ENCODE data around the gene UGP2. TPM values are rescaled to one million over a fixed set of nuclear protein-coding genes. Genes with fewer than 3 reads are reported as not detected.
A peak's percentile ranks its signal among the peaks of the same experiment; 100 is the strongest.
"Not testable (repeated sequence)": the region's sequence is repeated elsewhere in the genome, so short reads cannot be mapped to it uniquely, and the experiment has no call there.

Gene UGP2
- total RNA-seq, 6 donors from 2014 or later, result 99.3 to 162 (median 115) TPM

DNA sequence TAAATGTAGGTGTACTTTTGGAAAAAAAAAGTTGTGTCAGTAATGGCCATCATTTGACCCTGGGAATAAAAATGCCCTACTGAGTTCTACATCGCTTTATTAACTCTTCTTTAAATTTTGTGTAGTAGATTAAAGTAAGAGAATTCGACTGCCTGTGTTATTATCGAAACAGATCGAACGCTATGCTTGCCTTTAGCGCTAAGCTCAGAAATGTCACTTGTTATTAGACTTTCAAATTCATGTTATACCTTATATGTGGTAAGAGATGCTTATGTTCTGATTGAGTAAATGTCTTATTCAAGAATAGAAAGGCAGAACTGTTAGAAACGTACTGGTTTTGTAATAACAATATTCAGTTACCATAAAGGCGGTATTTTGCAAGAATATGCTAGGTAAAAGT, 1.4 kb downstream of the UGP2 start:
- no peaks in the 10 kb centered on the region for H3K9me3 ChIP-seq
- H3K27me3 ChIP-seq, result no peaks in the 10 kb centered on the region
- 70 to 74% methylated on average over 8 of the region's 8 CpGs for WGBS, 2 donors
- TF ChIP-seq, protein P1, sequence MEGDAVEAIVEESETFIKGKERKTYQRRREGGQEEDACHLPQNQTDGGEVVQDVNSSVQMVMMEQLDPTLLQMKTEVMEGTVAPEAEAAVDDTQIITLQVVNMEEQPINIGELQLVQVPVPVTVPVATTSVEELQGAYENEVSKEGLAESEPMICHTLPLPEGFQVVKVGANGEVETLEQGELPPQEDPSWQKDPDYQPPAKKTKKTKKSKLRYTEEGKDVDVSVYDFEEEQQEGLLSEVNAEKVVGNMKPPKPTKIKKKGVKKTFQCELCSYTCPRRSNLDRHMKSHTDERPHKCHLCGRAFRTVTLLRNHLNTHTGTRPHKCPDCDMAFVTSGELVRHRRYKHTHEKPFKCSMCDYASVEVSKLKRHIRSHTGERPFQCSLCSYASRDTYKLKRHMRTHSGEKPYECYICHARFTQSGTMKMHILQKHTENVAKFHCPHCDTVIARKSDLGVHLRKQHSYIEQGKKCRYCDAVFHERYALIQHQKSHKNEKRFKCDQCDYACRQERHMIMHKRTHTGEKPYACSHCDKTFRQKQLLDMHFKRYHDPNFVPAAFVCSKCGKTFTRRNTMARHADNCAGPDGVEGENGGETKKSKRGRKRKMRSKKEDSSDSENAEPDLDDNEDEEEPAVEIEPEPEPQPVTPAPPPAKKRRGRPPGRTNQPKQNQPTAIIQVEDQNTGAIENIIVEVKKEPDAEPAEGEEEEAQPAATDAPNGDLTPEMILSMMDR (IDR thresholded peaks at IDR 0.05), result no peak
- no peak for TF ChIP-seq EP300 (IDR thresholded peaks at IDR 0.05)
- TF ChIP-seq POLR2A (IDR thresholded peaks at IDR 0.05), result no peak
- TF ChIP-seq POLR2AphosphoS5 (IDR thresholded peaks at IDR 0.05), result no peak
- H3K27ac ChIP-seq, result peak overlapping the region; percentile 97 to 100 (median 98)
- H3K4me3 ChIP-seq, result peak overlapping the region; percentile 66 to 89 (median 80)
- ATAC-seq (ENCODE audit: low FRiP score in 2 of 2), result no peak
- peaks cover 30 to 44% (median 42%) of the 10 kb centered on the region in 4 donors for H3K4me1 ChIP-seq
- no peak for DNase-seq
- no peaks in the 10 kb centered on the region for H3K36me3 ChIP-seq

DNA sequence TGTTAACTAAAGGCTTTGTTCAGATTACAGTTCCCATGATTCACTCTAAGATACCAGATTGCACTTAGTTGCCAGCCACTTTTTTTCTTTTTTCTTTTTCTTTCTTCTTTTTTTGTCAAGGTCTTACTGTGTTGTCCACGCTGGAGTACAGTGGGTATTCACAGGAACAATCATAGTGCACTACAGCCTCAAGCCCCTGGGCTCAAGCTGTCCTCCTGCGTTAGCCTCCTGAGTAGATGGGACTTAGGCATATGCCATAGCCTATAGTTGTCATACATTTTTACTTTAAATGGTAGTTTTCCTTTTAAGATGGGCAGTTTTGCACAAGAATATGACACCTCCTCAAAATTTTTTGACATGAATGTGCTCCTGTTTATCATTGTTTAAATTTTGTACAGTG, 2.1 kb downstream of the UGP2 start:
- WGBS, 2 donors, result 83 to 97% methylated on average over 2 of the region's 2 CpGs
- Histone ChIP-seq H3K27me3 (no peaks in the 10 kb centered on the region), H3K27ac (peak overlapping the region in 1 of 4 donors; percentile 12), H3K9me3 (no peaks in the 10 kb centered on the region), H3K4me1 (peaks cover 35 to 47% (median 46%) of the 10 kb centered on the region in 4 donors), H3K4me3 (peak overlapping the region in 1 of 4 donors; percentile 66), H3K36me3 (no peaks in the 10 kb centered on the region)
- ATAC-seq (ENCODE audit: low FRiP score in 2 of 2) (no peak), DNase-seq (no peak)
- TF ChIP-seq POLR2AphosphoS5 (IDR thresholded peaks at IDR 0.05) (no peak), POLR2A (IDR thresholded peaks at IDR 0.05) (no peak), EP300 (IDR thresholded peaks at IDR 0.05) (no peak)
- TF ChIP-seq, protein P1 (IDR thresholded peaks at IDR 0.05), result no peak

DNA sequence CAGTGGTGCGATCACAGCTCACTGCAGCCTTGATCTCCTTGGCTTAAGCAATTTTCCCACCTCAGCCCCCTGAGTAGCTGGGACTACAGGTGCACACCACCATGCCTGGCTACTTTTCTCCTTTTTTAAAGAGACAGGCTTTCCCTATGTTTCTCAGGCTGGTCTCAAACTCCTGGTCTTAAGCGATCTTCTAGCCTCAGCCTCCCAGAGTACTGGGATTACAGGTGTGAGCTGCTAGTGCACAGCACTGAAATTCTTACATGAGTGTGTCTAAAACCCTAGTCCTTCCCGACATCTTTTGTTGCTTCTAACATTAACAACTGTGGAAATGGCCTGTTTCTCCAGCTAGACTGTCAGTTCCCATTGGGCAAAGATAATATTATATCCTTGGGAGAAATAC, 2.9 kb downstream of the UGP2 start:
- no peak overlapping the region for H3K27ac ChIP-seq

DNA sequence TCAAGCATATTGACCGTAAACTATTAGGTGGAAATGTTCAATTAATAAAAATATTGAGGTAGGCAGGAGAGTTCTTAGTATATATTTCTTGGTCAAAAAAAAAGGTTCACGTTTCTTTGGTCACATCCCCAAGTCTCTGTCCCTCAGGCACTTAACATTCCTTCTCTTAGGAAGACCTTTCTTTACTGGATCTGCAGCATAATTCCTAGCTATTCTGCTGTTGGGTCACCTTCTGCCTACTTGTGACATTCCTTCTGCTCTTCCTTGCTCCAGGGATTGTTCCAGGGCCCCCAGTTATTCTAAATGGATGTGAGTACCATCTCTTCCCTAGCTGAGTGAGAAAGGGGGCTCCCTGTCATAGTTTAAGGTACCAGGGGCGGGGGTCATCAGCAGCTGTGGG, 4.2 kb downstream of the UGP2 start:
- 88 to 91% methylated on average over 3 of the region's 3 CpGs for WGBS, 2 donors
- Histone ChIP-seq H3K36me3 (no peaks in the 10 kb centered on the region), H3K4me3 (no peak overlapping the region), H3K27me3 (no peaks in the 10 kb centered on the region), H3K4me1 (peaks cover 40 to 62% (median 47%) of the 10 kb centered on the region in 4 donors), H3K27ac (peak overlapping the region in 2 of 4 donors; percentile 10 to 59), H3K9me3 (no peaks in the 10 kb centered on the region)
- DNase-seq (no peak), ATAC-seq (ENCODE audit: low FRiP score in 2 of 2) (no peak)
- no peak for TF ChIP-seq EP300 (IDR thresholded peaks at IDR 0.05)
- no peak for TF ChIP-seq POLR2A (IDR thresholded peaks at IDR 0.05)
- no peak for TF ChIP-seq POLR2AphosphoS5 (IDR thresholded peaks at IDR 0.05)
- TF ChIP-seq, protein P1 (IDR thresholded peaks at IDR 0.05), result no peak

More for the DNA sequence above, 2.9 kb downstream of the UGP2 start:
- no peaks in the 10 kb centered on the region for H3K36me3 ChIP-seq
- H3K9me3 ChIP-seq, result no peaks in the 10 kb centered on the region
- H3K4me1 ChIP-seq, result peaks cover 38 to 54% (median 47%) of the 10 kb centered on the region in 4 donors
- whole genome bisulfite sequencing, 2 donors, result 89 to 90% methylated on average over 3 of the region's 3 CpGs
- no peaks in the 10 kb centered on the region for H3K27me3 ChIP-seq
- TF ChIP-seq, protein P1 (IDR thresholded peaks at IDR 0.05), result no peak
- no peak for TF ChIP-seq POLR2A (IDR thresholded peaks at IDR 0.05)
- TF ChIP-seq EP300 (IDR thresholded peaks at IDR 0.05), result no peak
- no peak for TF ChIP-seq POLR2AphosphoS5 (IDR thresholded peaks at IDR 0.05)
- no peak overlapping the region for H3K4me3 ChIP-seq
- DNase-seq (no peak), ATAC-seq (ENCODE audit: low FRiP score in 2 of 2) (no peak)

DNA sequence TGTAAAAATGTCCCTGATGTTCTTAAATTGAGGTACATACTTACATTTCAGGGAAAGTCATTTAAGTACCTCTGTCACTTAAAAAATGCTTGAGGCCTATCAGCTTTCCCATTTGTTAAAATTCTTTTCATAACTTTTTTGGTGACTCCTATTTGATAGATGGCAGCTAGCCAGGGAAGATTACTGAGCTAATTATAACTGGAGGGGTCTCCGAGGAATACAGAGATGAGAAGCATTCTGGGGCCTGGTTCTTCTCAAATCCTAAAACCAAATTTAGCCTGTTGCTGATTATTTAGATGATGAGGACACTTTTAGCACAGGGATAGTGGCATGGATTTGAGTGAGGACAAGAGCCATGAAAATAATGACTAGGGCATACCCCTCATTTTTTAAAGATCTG, 4.8 kb downstream of the UGP2 start:
- H3K9me3 ChIP-seq, result no peaks in the 10 kb centered on the region
- H3K27ac ChIP-seq, result no peak overlapping the region
- TF ChIP-seq, protein P1 (IDR thresholded peaks at IDR 0.05), result no peak
- TF ChIP-seq POLR2AphosphoS5 (IDR thresholded peaks at IDR 0.05) (no peak), EP300 (IDR thresholded peaks at IDR 0.05) (no peak), POLR2A (IDR thresholded peaks at IDR 0.05) (no peak)
- no peaks in the 10 kb centered on the region for H3K36me3 ChIP-seq
- DNase-seq (no peak), ATAC-seq (ENCODE audit: low FRiP score in 2 of 2) (no peak)
- no peak overlapping the region for H3K4me3 ChIP-seq
- WGBS, 2 donors, result 45 to 50% methylated on average over 1 of the region's 1 CpG
- peaks cover 40 to 64% (median 53%) of the 10 kb centered on the region in 4 donors for H3K4me1 ChIP-seq
- no peaks in the 10 kb centered on the region for H3K27me3 ChIP-seq

DNA sequence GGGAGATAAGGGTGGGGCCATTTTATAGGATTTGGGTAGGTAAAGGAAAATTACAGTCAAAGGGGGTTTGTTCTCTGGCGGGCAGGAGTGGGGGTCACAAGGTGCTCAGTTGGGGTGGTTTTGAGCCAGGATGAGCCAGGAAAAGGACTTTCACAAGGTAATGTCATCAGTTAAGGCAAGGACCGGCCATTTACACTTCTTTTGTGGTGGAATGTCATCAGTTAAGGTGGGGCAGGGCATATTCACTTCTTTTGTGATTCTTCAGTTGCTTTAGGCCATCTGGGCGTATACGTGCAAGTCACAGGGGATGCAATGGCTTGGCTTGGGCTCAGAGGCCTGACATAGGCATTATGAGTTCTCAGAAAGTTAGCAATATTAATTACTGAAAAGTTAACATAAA, 5.9 kb downstream of the UGP2 start:
- H3K4me3 ChIP-seq; ATAC-seq (ENCODE audit: low FRiP score in 2 of 2); DNase-seq; H3K36me3 ChIP-seq; H3K27ac ChIP-seq; H3K27me3 ChIP-seq; H3K9me3 ChIP-seq: not testable (repeated sequence)
- WGBS, 2 donors, result 90 to 95% methylated on average over 4 of the region's 4 CpGs
- H3K4me1 ChIP-seq, result peaks cover 46 to 73% (median 55%) of the 10 kb centered on the region in 4 donors

Measured in upper lobe of left lung (tissue), 6 donors.